Effector CD4-positive, alpha-beta T cell (primary cell): ENCODE measurements around the gene COX19.

Source experiments
- DNase-seq: peaks from one replicate; pipeline ENCODE4 v3.0.0-alpha.2; 2020
- total RNA-seq: gene quantifications from one replicate; lab custom pipeline; 2026; lab: John Stamatoyannopoulos, UW

Gene COX19
- total RNA-seq = 58.2 reads per million, percentile 71 among the genes with 10 or more reads in this experiment

- DNase-seq = peak; percentile 82
Measured at GRCh38 chr7:974820-975681, at the start of gene COX19. Gene COX19, minus strand, starts transcription at chr7:975549. Its CDS starts 40 bp downstream, at chr7:975509.

- no peak for DNase-seq
Measured at GRCh38 chr7:1024331-1024841, 49.0 kb upstream of the COX19 start.

GRCh38 chr7:1022801-1023465 is 47.6 kb upstream of the COX19 start:
- no peak for DNase-seq

GRCh38 chr7:1022356-1022755 is 47.0 kb upstream of the COX19 start:
- no peak for DNase-seq

- no peak for DNase-seq
Measured at GRCh38 chr7:1021931-1022330, 46.6 kb upstream of the COX19 start.

GRCh38 chr7:1021366-1021765 is 46.0 kb upstream of the COX19 start:
- no peak for DNase-seq

GRCh38 chr7:1020849-1021251 is 45.5 kb upstream of the COX19 start:
- no peak for DNase-seq

GRCh38 chr7:1019789-1020610 is 44.7 kb upstream of the COX19 start:
- no peak for DNase-seq

GRCh38 chr7:1019255-1019785 is 44.0 kb upstream of the COX19 start:
- DNase-seq = no peak

GRCh38 chr7:1018334-1018695 is 43.0 kb upstream of the COX19 start:
- DNase-seq = no peak

GRCh38 chr7:1017586-1018333 is 42.4 kb upstream of the COX19 start:
- DNase-seq = no peak

GRCh38 chr7:1016577-1017531 is 41.5 kb upstream of the COX19 start:
- DNase-seq = no peak

GRCh38 chr7:1015196-1016121 is 40.1 kb upstream of the COX19 start:
- no peak for DNase-seq

- DNase-seq = no peak
Measured at GRCh38 chr7:1014681-1015080, 39.3 kb upstream of the COX19 start.

- no peak for DNase-seq
Measured at GRCh38 chr7:1013581-1013980, 38.2 kb upstream of the COX19 start.

GRCh38 chr7:1012716-1013095 is 37.4 kb upstream of the COX19 start:
- no peak for DNase-seq

GRCh38 chr7:1012004-1012715 is 36.8 kb upstream of the COX19 start:
- no peak for DNase-seq

- DNase-seq = no peak
Measured at GRCh38 chr7:1011297-1012003, 36.1 kb upstream of the COX19 start.
